GM23248 (cell line): ENCODE data around the gene IHH.

Experiments used
- EZH2 ChIP-seq: fragments of 200-600 bp; sonication (generic); IDR thresholded peaks from 2 replicates; pipeline ENCODE4 v1.6.1; 2018; ENCODE audit warnings: antibody characterized with exemption, mild to moderate bottlenecking; ENCODE audit not compliant: insufficient read depth, poor library complexity, severe bottlenecking
- EZH2phosphoT487 ChIP-seq: fragments of 200-600 bp; sonication (generic); IDR thresholded peaks from 2 replicates; pipeline ENCODE4 v1.6.1; 2018; ENCODE audit warnings: antibody characterized with exemption, moderate library complexity, mild to moderate bottlenecking, low read depth; ENCODE audit not compliant: insufficient read depth

DNA sequence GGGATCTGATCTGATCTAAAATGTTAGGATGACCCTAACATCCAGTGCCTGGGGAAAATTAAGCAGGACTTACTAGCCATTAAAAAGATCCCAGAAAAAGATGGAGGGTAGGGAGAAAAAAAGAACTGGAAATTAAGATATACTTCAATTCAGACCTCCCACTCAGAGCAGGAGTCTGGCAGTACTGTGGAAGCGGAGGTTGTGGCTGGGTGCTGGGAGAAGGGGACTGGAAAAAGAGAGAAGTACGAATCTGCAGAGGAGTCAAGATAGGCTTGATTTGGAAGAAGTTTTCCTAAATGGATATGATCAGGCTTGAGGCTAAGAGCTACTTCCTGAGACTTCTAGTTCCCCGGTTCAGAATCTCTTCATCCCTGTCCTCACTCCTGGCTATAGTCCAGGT lies 33.5 kb upstream of the IHH start:
- TF ChIP-seq EZH2 (no peak), EZH2phosphoT487 (no peak)
